HepG2 (cell line): Measurements from ENCODE around the gene STX5. TPM values are rescaled to one million over a fixed set of nuclear protein-coding genes. Genes with fewer than 3 reads are reported as not detected.

Experiments
- AFF4 ChIP-seq: sonication (generic); formaldehyde crosslinking; IDR thresholded peaks from 2 replicates; pipeline ENCODE4 v1.4.0; 2020; ENCODE audit warnings: missing genetic modification reagents
- CHCHD3 ChIP-seq: sonication (generic); formaldehyde crosslinking; IDR thresholded peaks from 2 replicates; pipeline ENCODE4 v1.8.0; 2022; ENCODE audit warnings: mild to moderate bottlenecking, missing genetic modification reagents, moderate library complexity
- DRAP1 ChIP-seq: IDR thresholded peaks from 2 replicates; pipeline ENCODE4 v1.6.1; 2016; ENCODE audit warnings: missing genetic modification reagents, missing compliant biosample characterization
- MZF1 ChIP-seq: sonication (generic); formaldehyde crosslinking; IDR thresholded peaks from 2 replicates; pipeline ENCODE4 v1.8.1; 2023; ENCODE audit warnings: mild to moderate bottlenecking, missing genetic modification reagents, borderline replicate concordance
- PITX1 ChIP-seq: sonication (generic); formaldehyde crosslinking; IDR thresholded peaks from 2 replicates; pipeline ENCODE4 v1.5.1; 2020; ENCODE audit warnings: mild to moderate bottlenecking, missing genetic modification reagents
- PRDM10 ChIP-seq: sonication (generic); formaldehyde crosslinking; IDR thresholded peaks from 2 replicates; pipeline ENCODE4 v1.4.0; 2020; ENCODE audit warnings: low read depth, missing genetic modification reagents
- RAD21 ChIP-seq: fragments of 450-650 bp; formaldehyde crosslinking; IDR thresholded peaks from 2 replicates; pipeline ENCODE4 v1.5.0; 2020; ENCODE audit warnings: mild to moderate bottlenecking
- SMAD3 ChIP-seq: sonication (generic); formaldehyde crosslinking; IDR thresholded peaks from 2 replicates; pipeline ENCODE4 v1.4.0; 2020; ENCODE audit warnings: missing genetic modification reagents
- SMC3 ChIP-seq: IDR thresholded peaks from 2 replicates; pipeline ENCODE4 v1.6.1; 2011; ENCODE audit warnings: low read length, improper control_type of control experiment
- SP2 ChIP-seq: sonication (generic); formaldehyde crosslinking; IDR thresholded peaks from 2 replicates; pipeline ENCODE4 v1.5.1; 2020; ENCODE audit warnings: mild to moderate bottlenecking, missing genetic modification reagents
- STAT6 ChIP-seq: sonication (generic); formaldehyde crosslinking; IDR thresholded peaks from 2 replicates; pipeline ENCODE4 v1.4.0; 2020; ENCODE audit warnings: missing genetic modification reagents, mild to moderate bottlenecking, borderline replicate concordance
- XBP1 ChIP-seq: sonication (generic); formaldehyde crosslinking; IDR thresholded peaks from 2 replicates; pipeline ENCODE4 v1.5.0; 2020; ENCODE audit warnings: missing genetic modification reagents
- ZBTB21 ChIP-seq: sonication (generic); formaldehyde crosslinking; IDR thresholded peaks from 2 replicates; pipeline ENCODE4 v1.4.0; 2020; ENCODE audit warnings: missing genetic modification reagents
- ZNF225 ChIP-seq: sonication (generic); formaldehyde crosslinking; IDR thresholded peaks from 2 replicates; pipeline ENCODE4 v1.4.0; 2020; ENCODE audit warnings: mild to moderate bottlenecking, missing genetic modification reagents
- ZNF34 ChIP-seq: sonication (generic); formaldehyde crosslinking; IDR thresholded peaks from 2 replicates; pipeline ENCODE4 v1.4.0; 2020; ENCODE audit warnings: mild to moderate bottlenecking, missing genetic modification reagents, borderline replicate concordance
- ZNF367 ChIP-seq: sonication (generic); formaldehyde crosslinking; IDR thresholded peaks from 2 replicates; pipeline ENCODE4 v1.4.0; 2020; ENCODE audit warnings: missing genetic modification reagents, borderline replicate concordance
- ZNF510 ChIP-seq: sonication (generic); formaldehyde crosslinking; IDR thresholded peaks from 2 replicates; pipeline ENCODE4 v1.4.0; 2020; ENCODE audit warnings: low read depth, mild to moderate bottlenecking, missing genetic modification reagents
- ZNF703 ChIP-seq: sonication (generic); formaldehyde crosslinking; IDR thresholded peaks from 2 replicates; pipeline ENCODE4 v1.5.1; 2020; ENCODE audit warnings: missing genetic modification reagents, mild to moderate bottlenecking, moderate library complexity, borderline replicate concordance
- ZNF773 ChIP-seq: sonication (generic); formaldehyde crosslinking; IDR thresholded peaks from 2 replicates; pipeline ENCODE4 v1.4.0; 2020; ENCODE audit warnings: missing genetic modification reagents, borderline replicate concordance
- polyA plus RNA-seq, 8 experiments: library from polyadenylated mRNA; depleted of rRNA in 3 of 8; stranded (reverse) in 7 of 8; unstranded in 1 of 8; fragments of >200 nt; fragmentation: Illumina TruSeq in 4 of 8; extraction: Trizol in 4 of 8; gene quantifications; 2 replicates each; pipeline versions ENCODE4 v1.2.1 to v1.2.3, GENCODE V29; 2011 to 2016; ENCODE audit warnings: low read depth in 4 of 8, missing spikeins in 1 of 8, mixed read lengths in 1 of 8; ENCODE audit not compliant: insufficient read depth in 1 of 8
- total RNA-seq, 5 experiments: library from RNA; depleted of rRNA; stranded (reverse); fragments of >200 nt; fragmentation: Illumina TruSeq; extraction: Trizol; gene quantifications; 2 replicates each; pipeline ENCODE4 v1.2.3, GENCODE V29; 2016; ENCODE audit warnings: low read depth in 1 of 5

Gene STX5
- total and polyA plus RNA-seq, 2 of the 13 experiments (the other 11 are each of a cell fraction or from before 2014, with no cell fraction given) = 26.9 to 30.0 TPM

GRCh38 chr11:62841361-62842170, 9.7 kb upstream of the STX5 start (continued):
- TF ChIP-seq SP2 (CRISPR knock-in tag) (peak; percentile 66), XBP1 (CRISPR knock-in tag) (peak; percentile 87), RAD21 (CRISPR knock-in tag) (peak; percentile 82), PITX1 (peak; percentile 83), MZF1 (peak; percentile 86; the same call in 1 of the 2 replicates), ZNF510 (CRISPR knock-in tag) (peak; percentile 72; the same call in 1 of the 2 replicates), AFF4 (CRISPR knock-in tag) (peak; percentile 99), ZNF225 (CRISPR knock-in tag) (no peak), ZNF34 (CRISPR knock-in tag) (no peak), SMC3 (no peak), SMAD3 (CRISPR knock-in tag) (peak; percentile 99), ZNF703 (peak; percentile 85), PRDM10 (CRISPR knock-in tag) (no peak; the same call in 1 of the 2 replicates), ZBTB21 (CRISPR knock-in tag) (peak; percentile 84), ZNF367 (peak; percentile 75; the same call in 1 of the 2 replicates), STAT6 (peak; percentile 92), DRAP1 (peak; percentile 96), CHCHD3 (CRISPR knock-in tag) (peak; percentile 55; the same call in 1 of the 2 replicates), ZNF773 (CRISPR knock-in tag) (0 out of 2 replicates have a peak, but pooled peaks have one; percentile 43)
